ENCODE measurements around the gene APEX2. TPM values are rescaled to one million over a fixed set of nuclear protein-coding genes. Genes with fewer than 3 reads are reported as not detected.
"Not testable (repeated sequence)": the region's sequence is repeated elsewhere in the genome, so short reads cannot be mapped to it uniquely, and the experiment has no call there.

The APEX2 gene
- total RNA-seq, 2 experiments from 2014 or later, result 25.5 to 26.8 TPM

DNA sequence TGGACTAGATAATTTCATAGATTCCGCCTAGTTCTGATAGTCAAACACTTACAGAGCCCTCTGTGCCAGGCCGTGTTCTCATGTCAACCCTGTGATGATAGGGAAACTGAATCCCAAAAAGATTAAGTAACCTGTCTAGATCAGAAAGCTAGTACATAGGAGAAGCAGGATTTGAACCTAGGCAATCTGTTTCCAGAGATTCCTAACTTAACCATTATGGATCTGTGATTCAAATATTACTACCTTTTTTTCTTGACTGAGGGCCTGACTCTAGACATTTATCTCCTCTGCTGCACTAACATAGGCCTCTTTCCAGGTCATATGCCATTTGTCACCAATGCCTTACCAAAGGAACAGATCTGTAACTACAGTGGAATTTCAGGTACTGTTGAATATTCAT, 29.1 kb downstream of the APEX2 start:
- H3K4me3 Mint-ChIP-seq, result no peak overlapping the region
- DNase-seq, result no peak
- H3K27me3 Mint-ChIP-seq, result no peaks in the 10 kb centered on the region
- no peak overlapping the region for H3K27ac Mint-ChIP-seq
- ChIA-PET CTCF (no interaction called here), POLR2A (no interaction called here)
- H3K9me3 Mint-ChIP-seq, result no peaks in the 10 kb centered on the region
- no peaks in the 10 kb centered on the region for H3K36me3 Mint-ChIP-seq (ENCODE audit: low read depth)
- H3K4me1 Mint-ChIP-seq, result no peaks in the 10 kb centered on the region

- no peaks in the 10 kb centered on the region for H3K4me1 Mint-ChIP-seq
- H3K9me3 Mint-ChIP-seq, result no peaks in the 10 kb centered on the region
- DNase-seq, result no peak
- H3K36me3 Mint-ChIP-seq (ENCODE audit: low read depth), result no peaks in the 10 kb centered on the region
- no peaks in the 10 kb centered on the region for H3K27me3 Mint-ChIP-seq
- ChIA-PET POLR2A (no interaction called here), CTCF (no interaction called here)
- H3K27ac Mint-ChIP-seq, result no peak within 1 kb of the TSS
- no peak within 1 kb of the TSS for H3K4me3 Mint-ChIP-seq
These were observed 30.4 kb downstream of the APEX2 start, which contains the start of gene ALAS2 for GRCh38 chrX:55030271-55031205. TSS of gene ALAS2 (minus strand) at chrX:55030977. CDS start at chrX:55026000, 4,977 bp downstream.

GRCh38 chrX:55033429-55033828, 33.3 kb downstream of the APEX2 start:
- ChIA-PET CTCF (no interaction called here), POLR2A (no interaction called here)
- no peak overlapping the region for H3K27ac Mint-ChIP-seq
- DNase-seq, result no peak
- no peaks in the 10 kb centered on the region for H3K27me3 Mint-ChIP-seq
- no peak overlapping the region for H3K4me3 Mint-ChIP-seq
- H3K36me3 Mint-ChIP-seq (ENCODE audit: low read depth), result no peaks in the 10 kb centered on the region
- H3K9me3 Mint-ChIP-seq, result no peaks in the 10 kb centered on the region
- no peaks in the 10 kb centered on the region for H3K4me1 Mint-ChIP-seq

GRCh38 chrX:55039471-55039870, 39.3 kb downstream of the APEX2 start:
- Mint-ChIP-seq H3K4me3 (no peak overlapping the region), H3K4me1 (no peaks in the 10 kb centered on the region), H3K27me3 (no peaks in the 10 kb centered on the region), H3K27ac (no peak overlapping the region), H3K9me3 (no peaks in the 10 kb centered on the region), H3K36me3 (ENCODE audit: low read depth) (no peaks in the 10 kb centered on the region)
- no peak for DNase-seq
- POLR2A ChIA-PET, result no interaction called here
- CTCF ChIA-PET, result no interaction called here

- Mint-ChIP-seq H3K36me3 (ENCODE audit: low read depth) (no peaks in the 10 kb centered on the region), H3K4me3 (no peak overlapping the region), H3K27me3 (no peaks in the 10 kb centered on the region), H3K27ac (no peak overlapping the region), H3K9me3 (no peaks in the 10 kb centered on the region), H3K4me1 (no peaks in the 10 kb centered on the region)
- DNase-seq, result no peak
- POLR2A ChIA-PET, result no interaction called here
- CTCF ChIA-PET, result no interaction called here
These were observed 41.4 kb downstream of the APEX2 start for GRCh38 chrX:55041514-55041913.

DNA sequence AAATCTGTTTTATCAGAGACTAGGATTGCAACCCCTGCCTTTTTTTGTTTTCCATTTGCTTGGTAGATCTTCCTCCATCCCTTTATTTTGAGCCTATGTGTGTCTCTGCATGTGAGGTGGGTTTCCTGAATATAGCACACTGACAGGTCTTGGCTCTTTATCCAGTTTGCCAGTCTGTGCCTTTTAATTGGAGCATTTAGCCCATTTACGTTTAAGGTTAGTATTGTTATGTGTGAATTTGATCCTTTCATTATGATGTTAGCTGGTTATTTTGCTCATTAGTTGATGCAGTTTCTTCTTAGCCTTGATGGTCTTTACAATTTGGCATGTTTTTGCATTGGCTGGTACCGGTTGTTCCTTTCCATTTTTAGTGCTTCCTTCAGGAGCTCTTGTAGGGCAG, 50.4 kb downstream of the APEX2 start:
- H3K27ac Mint-ChIP-seq; H3K27me3 Mint-ChIP-seq; CTCF ChIA-PET; H3K9me3 Mint-ChIP-seq; POLR2A ChIA-PET; H3K36me3 Mint-ChIP-seq (ENCODE audit: low read depth); DNase-seq; H3K4me1 Mint-ChIP-seq; H3K4me3 Mint-ChIP-seq: not testable (repeated sequence)

GRCh38 chrX:55056820-55057674, 56.9 kb downstream of the APEX2 start:
- ChIA-PET CTCF (interaction anchor here (0.8 to 1.2 kb wide), 4 partner anchors 57 to 798 kb away, joined by 3 to 4 read pairs (median 3); partner anchors contain the start of gene APEX2), POLR2A (interaction anchor here (1.1 kb wide), 1 partner anchor 57 kb away, joined by 3 read pairs; the partner anchor contains the start of gene APEX2)
- H3K27ac Mint-ChIP-seq, result no peak overlapping the region
- no peak for DNase-seq
- no peaks in the 10 kb centered on the region for H3K36me3 Mint-ChIP-seq (ENCODE audit: low read depth)
- H3K4me1 Mint-ChIP-seq, result peaks cover 15% of the 10 kb centered on the region
- peak overlapping the region; percentile 12 for H3K4me3 Mint-ChIP-seq
- no peaks in the 10 kb centered on the region for H3K9me3 Mint-ChIP-seq
- no peaks in the 10 kb centered on the region for H3K27me3 Mint-ChIP-seq

- Mint-ChIP-seq H3K27me3 (no peaks in the 10 kb centered on the region), H3K4me3 (peak overlapping the region; percentile 12), H3K4me1 (peaks cover 15% of the 10 kb centered on the region), H3K9me3 (no peaks in the 10 kb centered on the region), H3K27ac (no peak overlapping the region), H3K36me3 (ENCODE audit: low read depth) (no peaks in the 10 kb centered on the region)
- POLR2A ChIA-PET, result interaction anchor here (1.1 kb wide), 1 partner anchor 58 kb away, joined by 3 read pairs; the partner anchor contains the start of gene APEX2
- CTCF ChIA-PET, result interaction anchor here (0.9 to 1.2 kb wide), 3 partner anchors 57 to 798 kb away, joined by 3 to 4 read pairs (median 3); partner anchors contain the start of gene APEX2
- peak; percentile 17 for DNase-seq
These were observed 57.6 kb downstream of the APEX2 start for GRCh38 chrX:55057675-55058249.

Other genes starting within 250 kb of the APEX2 start
- gene ITIH6, start 202.1 kb upstream of the APEX2 start, total RNA-seq, result not detected
- 10 to 100 TPM; 63.3 to 70.1 TPM for gene MAGED2, start 192.6 kb upstream of the APEX2 start, total RNA-seq
- gene TRO, start 79.5 kb upstream of the APEX2 start, total RNA-seq, result 1 to 10 TPM; 1.4 to 1.5 TPM
- gene PFKFB1, start 6.2 kb upstream of the APEX2 start, total RNA-seq, result under 1 TPM; 0.45 to 0.60 TPM
- not detected for gene ALAS2, start 30.6 kb downstream of the APEX2 start, total RNA-seq
- 1 to 10 TPM in 1 of 2 experiments, not detected in 1; 1.0 TPM for gene PAGE2B, start 74.7 kb downstream of the APEX2 start, total RNA-seq
- gene PAGE2, start 88.7 kb downstream of the APEX2 start, total RNA-seq, result not detected
- not detected for gene PAGE5, start 220.0 kb downstream of the APEX2 start, total RNA-seq